ENCODE data around the gene KCNJ5.

- TF ChIP-seq EZH2 (IDR thresholded peaks at IDR 0.05; ENCODE audit: insufficient read depth, poor library complexity, severe bottlenecking), result no peak
- no peak for TF ChIP-seq EZH2phosphoT487 (IDR thresholded peaks at IDR 0.05; ENCODE audit: insufficient read depth, low read depth)
These were observed 55.5 kb downstream of the KCNJ5 start for GRCh38 chr11:128946648-128947047.
